Embryonic facial prominence (tissue), 1 donor: ENCODE data around the gene TBC1D17.

Source experiments
- DNase-seq: peaks from one replicate; pipeline ENCODE4 v3.0.0-alpha.2; 2016; ENCODE audit errors: extremely low spot score

Gene TBC1D17

GRCh38 chr19:49861541-49862378 is 15.7 kb upstream of the TBC1D17 start:
- no peak for DNase-seq

- DNase-seq: no peak
Observed at GRCh38 chr19:49862391-49863253, 14.9 kb upstream of the TBC1D17 start.

DNA sequence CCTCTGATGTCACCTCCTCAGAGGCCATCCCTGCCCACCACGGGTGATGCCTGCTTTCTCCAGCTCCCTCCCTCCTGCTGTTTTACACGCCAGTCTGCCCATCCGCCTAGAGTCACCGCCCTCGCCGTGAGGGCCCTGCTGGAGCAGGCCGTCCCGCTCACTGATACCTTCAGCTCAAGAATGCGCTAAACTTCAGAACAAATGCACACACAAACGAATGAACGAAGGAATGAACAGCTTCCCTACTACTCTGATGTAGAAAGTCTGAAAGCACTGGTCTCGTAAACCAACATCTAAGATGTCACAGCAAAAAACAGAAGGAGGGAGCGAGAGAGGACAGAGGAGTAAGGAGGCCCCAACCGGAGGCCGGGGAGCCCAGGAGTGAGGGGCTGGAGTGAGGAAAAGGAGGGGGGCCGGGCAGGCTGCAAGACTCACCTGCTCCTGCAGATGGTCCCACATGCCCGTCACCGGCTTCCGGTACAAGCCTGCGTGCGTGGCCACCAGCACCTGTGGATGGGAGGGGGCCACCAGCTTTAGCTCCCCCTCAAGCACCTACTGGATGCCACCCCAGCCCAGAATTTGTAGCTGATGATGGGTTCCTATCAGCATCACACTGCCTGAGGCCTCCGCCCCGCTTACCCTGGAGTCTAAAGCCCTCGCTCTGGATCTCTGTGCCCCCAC is 14.1 kb upstream of the TBC1D17 start:
- no peak for DNase-seq

DNA sequence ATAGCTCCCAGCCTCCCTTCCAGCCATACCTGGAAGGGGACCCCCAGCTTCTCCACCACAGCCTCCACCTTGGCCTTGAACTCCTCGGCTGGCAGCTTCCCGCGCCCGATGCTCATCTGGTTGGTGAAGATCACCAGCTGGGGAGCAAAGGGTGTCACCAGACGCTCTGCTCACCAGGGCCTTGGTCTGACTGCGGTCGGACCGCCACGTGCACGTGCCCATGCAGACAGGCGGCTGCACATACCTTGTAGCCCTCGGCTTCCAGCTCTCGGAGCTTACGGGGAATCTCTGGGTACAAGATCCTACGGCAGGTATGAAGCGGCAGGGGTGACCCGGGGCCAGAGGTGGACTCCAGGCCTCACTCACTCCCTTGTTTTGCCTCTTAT is 13.6 kb upstream of the TBC1D17 start:
- no peak for DNase-seq

DNA sequence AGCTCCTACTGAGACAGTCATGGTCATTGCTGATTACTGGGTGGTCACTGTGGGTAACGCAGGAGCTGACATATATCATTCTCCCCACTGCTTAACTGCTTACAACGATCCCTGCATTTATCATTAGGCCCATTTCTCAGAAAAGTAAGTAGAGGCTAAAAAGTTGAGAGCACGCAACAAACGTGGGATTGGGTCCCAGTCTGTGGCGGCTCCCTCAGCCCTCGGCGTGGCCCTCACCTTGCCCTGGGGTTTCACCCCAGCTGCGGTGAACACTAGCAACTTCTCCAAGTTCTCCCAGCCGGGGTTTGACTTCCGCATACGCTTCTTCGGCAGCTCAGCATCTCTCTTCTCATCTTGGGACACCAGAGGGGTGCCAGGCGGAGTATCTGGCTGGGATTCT is 12.6 kb upstream of the TBC1D17 start:
- DNase-seq: no peak

GRCh38 chr19:49866933-49867782 is 10.3 kb upstream of the TBC1D17 start, which contains the start of gene PNKP:
Gene PNKP, minus strand, starts transcription at chr19:49867576. Its CDS starts 372 bp downstream, at chr19:49867204.
- peak; percentile 90 for DNase-seq

DNA sequence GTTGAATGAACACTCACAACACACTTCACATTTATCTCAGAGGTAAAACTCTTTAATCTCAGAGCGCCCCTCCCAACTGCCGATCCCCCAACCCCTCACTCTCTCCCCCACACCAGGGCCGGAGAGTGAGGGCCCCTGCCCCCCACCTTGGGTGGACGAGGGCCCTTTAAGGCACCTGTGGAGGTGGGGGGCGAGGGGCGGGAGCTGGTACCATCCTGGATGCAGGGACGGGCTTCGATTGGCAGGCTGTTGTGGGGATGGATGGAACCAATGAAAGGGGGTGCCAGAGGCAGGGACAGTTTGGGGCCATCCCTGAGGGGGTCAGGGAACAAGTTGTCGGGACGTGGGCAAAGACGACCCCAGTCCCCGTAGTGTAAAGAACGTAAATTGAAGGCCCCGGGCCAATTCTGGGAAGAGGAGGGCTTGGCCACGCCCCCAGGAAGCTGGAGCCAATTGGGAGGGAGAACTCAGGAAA is 8.5 kb upstream of the TBC1D17 start:
- DNase-seq: no peak

DNA sequence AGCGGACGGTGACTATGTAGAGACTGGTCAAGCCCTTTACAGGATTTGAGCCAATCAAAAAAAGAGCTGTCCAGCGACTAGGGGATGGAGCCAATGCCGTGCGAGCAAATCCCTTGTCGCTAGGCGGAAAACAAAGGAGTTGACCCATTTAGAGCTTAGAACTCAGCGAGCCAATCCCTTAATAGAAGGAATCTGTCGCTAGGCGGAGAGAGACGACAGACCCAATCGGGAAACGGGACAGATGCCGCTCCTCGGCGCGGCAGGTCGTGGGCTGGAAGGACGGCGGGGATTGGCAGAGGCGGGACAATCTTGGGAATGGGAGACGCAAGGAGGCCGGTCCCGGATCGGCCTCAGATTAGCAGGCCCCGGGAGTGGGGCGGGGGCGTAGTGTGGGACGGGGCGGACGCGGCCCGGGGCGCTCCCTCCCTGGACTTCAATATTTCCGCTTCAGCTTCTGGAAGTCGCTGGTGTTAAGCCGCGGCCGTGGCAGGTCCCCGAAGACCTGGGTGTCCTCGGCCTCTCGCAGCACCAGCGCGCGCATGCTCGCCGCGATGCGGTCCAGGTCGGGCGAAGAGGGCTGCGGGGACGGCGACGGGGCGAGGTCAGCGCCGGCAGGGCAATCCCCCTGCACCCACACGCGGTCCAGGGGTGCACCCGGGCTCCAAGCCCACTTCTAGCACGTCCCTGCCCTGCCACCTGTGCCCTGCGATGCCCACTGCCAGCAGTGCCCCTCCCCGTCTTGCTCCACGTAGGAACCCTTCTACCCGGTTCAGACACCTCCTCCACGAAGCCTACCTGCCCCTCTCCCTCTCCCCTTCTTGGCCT is 7.8 kb upstream of the TBC1D17 start:
- peak; percentile 99 for DNase-seq

DNA sequence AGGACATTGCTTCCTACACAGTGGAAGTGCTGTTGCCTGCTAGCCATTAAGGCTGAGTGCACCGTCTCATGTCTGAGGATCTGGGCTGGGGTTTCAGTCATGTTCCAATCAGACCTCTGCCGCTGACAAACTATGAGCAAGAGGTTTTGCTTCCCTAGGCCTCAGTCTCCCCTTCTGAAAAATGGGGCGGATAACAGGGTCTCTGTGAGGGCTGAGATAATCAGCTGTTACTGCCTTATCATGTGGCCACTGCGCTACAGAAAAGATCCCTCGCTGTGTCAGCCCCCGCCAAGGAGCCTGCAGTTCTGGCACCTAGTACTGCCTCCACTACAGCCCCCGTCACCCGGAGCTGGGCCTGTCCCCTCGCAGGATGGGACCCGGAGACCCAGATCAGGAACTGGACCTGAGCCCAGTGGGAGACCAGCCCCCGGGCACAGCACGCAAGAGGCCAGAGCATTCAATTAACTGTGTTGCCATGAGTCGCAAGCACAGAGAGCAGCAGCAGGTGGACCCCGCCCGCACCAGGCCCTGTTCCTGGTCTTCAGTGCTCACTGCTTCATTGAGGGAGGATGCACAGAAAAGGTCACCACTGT is 7.1 kb upstream of the TBC1D17 start:
- DNase-seq: no peak

- no peak for DNase-seq
Observed at GRCh38 chr19:49871349-49871985, 6.0 kb upstream of the TBC1D17 start.

- DNase-seq: no peak
Observed at GRCh38 chr19:49872245-49873128, 5.0 kb upstream of the TBC1D17 start.

DNA sequence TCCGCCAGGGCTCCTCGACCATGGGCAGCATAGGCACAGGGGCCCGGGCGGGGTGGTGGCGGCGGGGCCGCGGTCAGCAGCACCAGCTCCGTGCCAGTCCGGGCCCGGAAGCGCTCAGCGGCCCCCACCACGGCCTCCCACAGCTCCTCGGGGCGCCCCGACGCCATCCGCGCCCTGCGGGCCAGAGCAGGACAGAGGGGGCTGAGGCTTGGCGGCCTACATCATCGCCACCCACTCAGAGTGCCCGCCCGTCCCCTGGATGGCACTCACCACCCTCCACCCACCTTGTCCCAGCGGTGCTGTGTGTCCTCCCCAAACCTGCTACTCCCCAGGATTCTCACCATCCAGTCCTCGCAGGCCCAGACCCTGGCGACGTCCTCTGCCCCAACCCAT is 4.4 kb upstream of the TBC1D17 start:
- DNase-seq: no peak

DNA sequence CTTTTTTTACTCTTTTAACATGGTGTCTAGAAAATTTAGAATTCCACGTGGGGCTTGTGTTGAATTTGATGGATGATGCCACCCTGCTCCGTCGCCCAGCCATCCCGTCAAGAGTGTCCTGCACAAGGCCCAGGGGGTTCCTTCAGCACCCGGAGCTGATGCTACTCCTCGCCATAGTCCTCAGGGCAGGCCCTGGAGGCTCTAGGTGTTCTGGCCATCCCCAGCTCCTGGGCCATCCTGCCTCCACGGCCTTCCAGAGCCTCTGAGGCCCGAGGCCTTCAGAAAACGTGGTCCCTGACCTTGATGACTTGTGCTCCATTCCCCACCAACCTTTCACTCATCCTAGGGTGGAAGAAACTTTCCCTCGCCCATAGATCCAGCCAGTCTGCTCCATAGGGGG is 3.7 kb upstream of the TBC1D17 start:
- no peak for DNase-seq

- DNase-seq: no peak
Observed at GRCh38 chr19:49874503-49875157, 2.9 kb upstream of the TBC1D17 start.

DNA sequence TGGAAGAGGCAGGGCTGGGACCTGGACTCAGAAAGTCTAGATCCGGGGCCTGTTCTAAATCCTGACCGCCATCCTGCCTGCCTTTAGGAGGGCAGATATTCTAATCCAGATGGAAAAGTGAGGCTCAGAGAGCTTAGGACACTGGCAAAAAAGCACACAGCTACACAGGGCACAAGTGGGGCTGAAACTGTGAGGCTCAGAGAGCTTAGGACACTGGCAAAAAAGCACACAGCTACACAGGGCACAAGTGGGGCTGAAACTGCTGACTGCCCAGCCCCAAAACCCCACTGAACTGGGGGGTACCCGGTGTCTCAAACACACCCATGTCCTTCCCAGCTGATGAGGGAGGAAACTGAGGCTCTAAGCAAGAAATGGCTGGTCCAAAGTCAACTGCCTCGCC is 2.3 kb upstream of the TBC1D17 start:
- DNase-seq: no peak

GRCh38 chr19:49875857-49876421 is 1.6 kb upstream of the TBC1D17 start:
- DNase-seq: peak; percentile 53

DNA sequence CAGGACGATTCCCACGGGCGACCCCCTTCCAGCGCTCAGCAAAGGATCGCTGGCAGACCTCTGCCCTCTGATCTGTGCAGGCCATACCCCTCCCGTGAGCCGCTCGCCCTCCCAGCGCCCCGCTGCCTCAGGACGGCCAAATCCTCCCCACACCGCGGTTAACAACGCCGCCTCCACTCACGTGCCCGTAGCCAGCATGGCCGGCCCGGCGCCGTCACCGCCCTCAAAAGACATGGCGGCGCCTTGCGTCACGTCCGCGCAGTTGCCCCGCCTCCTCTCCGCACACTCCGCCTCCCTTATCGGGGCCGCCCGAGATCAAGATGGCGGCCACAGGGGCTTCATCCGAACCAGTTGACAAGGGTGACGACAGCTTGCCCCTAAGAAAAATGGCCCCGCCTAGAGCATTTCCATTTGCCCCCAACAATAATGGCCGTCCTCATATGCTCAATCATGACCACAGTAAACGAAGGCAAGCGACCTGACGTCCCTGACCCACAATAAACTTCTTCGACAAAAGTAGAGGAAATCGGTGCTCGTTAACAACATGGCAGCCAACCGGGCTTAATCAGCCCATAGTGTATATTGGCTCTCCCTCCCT is 981 bp upstream of the TBC1D17 start:
- DNase-seq: peak; percentile 99
